K562 (cell line): ENCODE measurements around the gene CUL1. TPM values are rescaled to one million over a fixed set of nuclear protein-coding genes. Genes with fewer than 3 reads are reported as not detected.
A peak's percentile ranks its signal among the peaks of the same experiment; 100 is the strongest.

ENCODE experiments used
- AFF1 ChIP-seq, 2 experiments: fragments of 450-650 bp; IDR thresholded peaks; 2 replicates each; pipeline ENCODE4 v1.6.1; 2018; ENCODE audit warnings: mild to moderate bottlenecking in 2 of 2, low read depth in 1 of 2; ENCODE audit not compliant: partially characterized antibody in 2 of 2
- BCOR ChIP-seq: fragments of 450-650 bp; IDR thresholded peaks from 2 replicates; pipeline ENCODE4 v1.6.1; 2016
- CLOCK ChIP-seq: fragments of 250-450 bp; sonication (Bioruptor Pico); IDR thresholded peaks from 2 replicates; pipeline ENCODE4 v1.4.0; 2020; ENCODE audit warnings: mild to moderate bottlenecking, moderate library complexity, borderline replicate concordance
- CTCF ChIP-seq, 3 experiments: IDR thresholded peaks in 2 of 3; conservative IDR thresholded peaks in 1 of 3; 2 replicates each; pipeline ENCODE4 v1.5.1; 2011 to 2012; ENCODE audit warnings: low read length in 3 of 3, mild to moderate bottlenecking in 3 of 3, control low read depth in 2 of 3, improper control_type of control experiment in 1 of 3, inconsistent platforms in 1 of 3, low read depth in 1 of 3, mixed read lengths in 1 of 3, moderate library complexity in 1 of 3; ENCODE audit not compliant: insufficient read depth in 2 of 3
- DPF2 ChIP-seq: fragments of 450-650 bp; IDR thresholded peaks from 2 replicates; pipeline ENCODE4 v1.6.1; 2016
- EHMT2 ChIP-seq: fragments of 450-650 bp; IDR thresholded peaks from 2 replicates; pipeline ENCODE4 v1.6.1; 2018; ENCODE audit warnings: antibody characterized with exemption
- L3MBTL2 ChIP-seq: fragments of 450-650 bp; IDR thresholded peaks from 2 replicates; pipeline ENCODE4 v1.6.1; 2016; ENCODE audit warnings: mild to moderate bottlenecking, moderate library complexity
- LEF1 ChIP-seq: fragments of 450-650 bp; IDR thresholded peaks from 2 replicates; pipeline ENCODE4 v1.6.1; 2016; ENCODE audit warnings: mild to moderate bottlenecking
- MAFF ChIP-seq: IDR thresholded peaks from 2 replicates; pipeline ENCODE4 v1.6.1; 2012; ENCODE audit warnings: low read length, improper control_type of control experiment
- MEF2D ChIP-seq: conservative IDR thresholded peaks from 2 replicates; pipeline ENCODE4 v1.6.1; 2016; ENCODE audit warnings: low read depth, missing genetic modification characterization, missing compliant biosample characterization
- NBN ChIP-seq: fragments of 450-650 bp; IDR thresholded peaks from 2 replicates; pipeline ENCODE4 v1.6.1; 2016; ENCODE audit warnings: low read depth, mild to moderate bottlenecking
- NRF1 ChIP-seq, 2 experiments: fragments of 450-650 bp; IDR thresholded peaks in 1 of 2; conservative IDR thresholded peaks in 1 of 2; 2 replicates each; pipeline ENCODE4 v1.6.1; 2014; ENCODE audit warnings: mild to moderate bottlenecking in 2 of 2
- POLR2B ChIP-seq: fragments of 450-650 bp; IDR thresholded peaks from 2 replicates; pipeline ENCODE4 v1.6.1; 2018; ENCODE audit warnings: low read depth; ENCODE audit not compliant: partially characterized antibody
- SMARCA5 ChIP-seq: fragments of 450-650 bp; IDR thresholded peaks from 2 replicates; pipeline ENCODE4 v1.6.1; 2016
- ZBTB8A ChIP-seq: fragments of 450-650 bp; IDR thresholded peaks from 2 replicates; pipeline ENCODE4 v1.6.1; 2018; ENCODE audit warnings: mild to moderate bottlenecking, moderate library complexity; ENCODE audit not compliant: partially characterized antibody
- ZNF121 ChIP-seq: sonication (generic); formaldehyde crosslinking; conservative IDR thresholded peaks from 2 replicates; pipeline ENCODE4 v1.8.0; 2022; ENCODE audit warnings: missing genetic modification reagents
- ZNF766 ChIP-seq: fragments of 200-800 bp; sonication (Bioruptor generic); conservative IDR thresholded peaks from 2 replicates; pipeline ENCODE4 v1.6.1; 2016; ENCODE audit warnings: missing genetic modification characterization, missing compliant biosample characterization
- polyA plus RNA-seq, 8 experiments: library from polyadenylated mRNA; depleted of rRNA in 4 of 8; stranded (reverse) in 5 of 8; unstranded in 3 of 8; fragments of >200 nt; fragmentation: Nextera tagmentation in 2 of 8; fragmentation: Illumina TruSeq in 1 of 8; extraction: Ambion mirVana in 2 of 8; extraction: Trizol in 1 of 8; gene quantifications; 2 replicates each; pipeline versions ENCODE4 v1.2.1 to v1.2.3, GENCODE V29; 2011 to 2014; ENCODE audit warnings: inconsistent platforms in 1 of 8, missing spikeins in 1 of 8
- total RNA-seq, 7 experiments: library from RNA; depleted of rRNA in 6 of 7; stranded (reverse); fragments of >200 nt in 6 of 7; fragmentation: Illumina TruSeq in 2 of 7; extraction: Trizol in 2 of 7; gene quantifications; 2 replicates each; pipeline versions ENCODE4 v1.2.1 to v1.2.3, GENCODE V29; 2011 to 2021; ENCODE audit warnings: low replicate concordance in 1 of 7
- TF ChIP-seq, protein P1 (sequence below): fragments of 250-450 bp; sonication (Bioruptor Pico); IDR thresholded peaks from 2 replicates; pipeline ENCODE4 v1.4.0; 2020; ENCODE audit warnings: mild to moderate bottlenecking, moderate library complexity

Gene CUL1
- total and polyA plus RNA-seq, 9 of the 15 experiments (the other 6 are each of a cell fraction or from before 2014, with no cell fraction given) = 31.5 to 107 (median 96.5) TPM

- no peak for TF ChIP-seq CLOCK (CRISPR knock-in tag)
- TF ChIP-seq SMARCA5 = 0 out of 2 replicates have a peak, but pooled peaks have one; percentile 74
- TF ChIP-seq ZNF121 (CRISPR knock-in tag) = no peak
- TF ChIP-seq NRF1 (conservative IDR thresholded peaks at IDR 0.05 in 1 of 2, IDR thresholded peaks at IDR 0.05 in 1 of 2) = no peak
- peak; percentile 89; the same call in 1 of the 2 replicates for TF ChIP-seq BCOR
- no peak for TF ChIP-seq ZBTB8A
- TF ChIP-seq AFF1 (IDR thresholded peaks at IDR 0.05; ENCODE audit: low read depth in 1 of 2, partially characterized antibody in 2 of 2) = peak in 1 of 2 experiments; percentile 33
- TF ChIP-seq EHMT2 = peak; percentile 60; the same call in 1 of the 2 replicates
- TF ChIP-seq CTCF (IDR thresholded peaks at IDR 0.05 in 2 of 3, conservative IDR thresholded peaks at IDR 0.05 in 1 of 3; ENCODE audit: insufficient read depth in 2 of 3, low read depth in 1 of 3, low read length in 3 of 3) = 0 out of 6 replicates have a peak, but pooled peaks of 1 of the 3 experiments have one; percentile 34
- TF ChIP-seq NBN = 0 out of 2 replicates have a peak, but pooled peaks have one; percentile 61
- no peak for TF ChIP-seq MAFF
- no peak for TF ChIP-seq ZNF766 (CRISPR knock-in tag)
- TF ChIP-seq MEF2D (tag) = no peak
- TF ChIP-seq POLR2B = no peak
- no peak for TF ChIP-seq L3MBTL2
- no peak for TF ChIP-seq LEF1
- TF ChIP-seq DPF2 = peak; percentile 39
- TF ChIP-seq, protein P1, sequence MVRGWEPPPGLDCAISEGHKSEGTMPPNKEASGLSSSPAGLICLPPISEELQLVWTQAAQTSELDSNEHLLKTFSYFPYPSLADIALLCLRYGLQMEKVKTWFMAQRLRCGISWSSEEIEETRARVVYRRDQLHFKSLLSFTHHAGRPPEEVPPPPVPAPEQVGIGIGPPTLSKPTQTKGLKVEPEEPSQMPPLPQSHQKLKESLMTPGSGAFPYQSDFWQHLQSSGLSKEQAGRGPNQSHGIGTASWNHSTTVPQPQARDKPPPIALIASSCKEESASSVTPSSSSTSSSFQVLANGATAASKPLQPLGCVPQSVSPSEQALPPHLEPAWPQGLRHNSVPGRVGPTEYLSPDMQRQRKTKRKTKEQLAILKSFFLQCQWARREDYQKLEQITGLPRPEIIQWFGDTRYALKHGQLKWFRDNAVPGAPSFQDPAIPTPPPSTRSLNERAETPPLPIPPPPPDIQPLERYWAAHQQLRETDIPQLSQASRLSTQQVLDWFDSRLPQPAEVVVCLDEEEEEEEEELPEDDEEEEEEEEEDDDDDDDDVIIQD = no peak
These were observed 4.4 kb downstream of the CUL1 start (continued) for GRCh38 chr7:148702876-148703670.
